Muscle of arm (tissue), 12 donors: ENCODE results near the gene PAN3. TPM values are rescaled to one million over a fixed set of nuclear protein-coding genes. Genes with fewer than 3 reads are reported as not detected.
A peak's percentile ranks its signal among the peaks of the same experiment; 100 is the strongest.

Experiments
- DNase-seq: peaks from one replicate; pipeline ENCODE4 v3.0.0-alpha.2; 2013
- polyA plus RNA-seq, 12 donors: library from polyadenylated mRNA; unstranded; fragments of 120-200 nt; gene quantifications; one replicate each; pipeline ENCODE4 v1.2.1, GENCODE V29; 2013; ENCODE audit not compliant: insufficient read length in 12 of 12

Gene PAN3
- polyA plus RNA-seq, 12 donors: 18.8 to 34.4 (median 25.1) TPM; not detected in 1

DNA sequence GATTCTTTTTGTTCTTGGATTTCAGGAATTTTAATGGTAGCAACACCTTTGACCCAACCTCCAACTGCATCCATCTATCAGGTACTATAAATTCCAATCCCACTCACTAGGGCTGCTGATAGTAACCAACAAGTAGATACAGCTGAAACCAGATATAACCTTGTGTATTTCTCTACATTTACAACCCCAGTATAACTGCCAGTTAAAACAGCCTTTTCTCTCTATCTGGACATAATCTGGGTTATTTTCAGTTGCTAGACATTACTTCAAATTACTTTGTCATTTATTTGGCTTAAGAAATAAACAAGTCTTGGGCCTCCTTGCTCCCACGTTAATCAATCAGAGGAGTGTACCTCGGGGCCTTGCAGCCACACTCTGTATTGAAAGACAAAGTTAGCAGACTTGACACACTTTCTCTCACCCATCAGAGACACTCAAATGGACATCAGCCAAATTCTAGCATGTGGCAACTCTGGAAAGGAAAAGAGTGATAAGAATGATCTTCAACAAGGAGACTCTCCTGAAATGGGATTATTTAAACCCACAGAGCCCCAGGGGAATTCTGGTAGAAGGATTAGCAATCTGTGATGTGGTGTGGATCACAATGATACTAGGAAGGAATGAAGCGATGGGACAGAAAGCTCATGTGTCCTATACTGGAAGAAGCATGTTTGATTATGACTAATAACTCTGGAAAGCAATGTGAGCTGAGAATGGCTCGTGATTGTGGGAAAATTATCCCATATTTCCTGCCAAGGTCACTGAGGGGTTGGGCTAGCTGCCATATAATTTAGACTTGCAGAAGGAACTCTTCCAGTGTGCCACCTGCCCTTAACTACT lies 199.0 kb downstream of the PAN3 start:
- DNase-seq: no peak

DNA sequence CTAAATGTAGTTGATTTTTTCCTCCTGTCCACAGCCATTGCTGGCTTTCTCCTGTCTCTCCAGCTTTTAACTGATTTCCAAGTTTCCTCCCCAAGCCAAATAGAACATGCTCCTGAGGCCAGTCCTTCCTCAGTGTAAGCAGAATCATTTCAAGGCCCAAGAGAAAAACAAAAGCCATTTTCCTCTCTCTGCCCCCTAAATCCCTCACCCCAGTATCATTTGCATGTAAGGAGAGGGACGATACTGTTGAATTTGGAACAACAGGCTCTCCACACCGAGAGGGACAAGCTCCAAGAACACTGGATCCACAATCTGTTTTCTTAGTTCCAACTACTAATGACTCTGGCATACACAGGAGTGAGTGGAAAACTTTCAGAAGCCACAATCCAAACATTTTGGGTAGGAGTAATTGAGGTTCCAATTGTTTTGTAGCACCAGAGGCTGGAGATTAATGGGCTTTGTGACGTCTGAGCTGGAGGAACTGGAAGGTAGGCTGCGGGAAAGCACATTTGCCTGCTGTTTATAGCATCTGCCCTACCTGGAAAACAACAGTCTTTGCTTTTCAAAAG lies 199.7 kb downstream of the PAN3 start:
- peak; percentile 62 for DNase-seq

DNA sequence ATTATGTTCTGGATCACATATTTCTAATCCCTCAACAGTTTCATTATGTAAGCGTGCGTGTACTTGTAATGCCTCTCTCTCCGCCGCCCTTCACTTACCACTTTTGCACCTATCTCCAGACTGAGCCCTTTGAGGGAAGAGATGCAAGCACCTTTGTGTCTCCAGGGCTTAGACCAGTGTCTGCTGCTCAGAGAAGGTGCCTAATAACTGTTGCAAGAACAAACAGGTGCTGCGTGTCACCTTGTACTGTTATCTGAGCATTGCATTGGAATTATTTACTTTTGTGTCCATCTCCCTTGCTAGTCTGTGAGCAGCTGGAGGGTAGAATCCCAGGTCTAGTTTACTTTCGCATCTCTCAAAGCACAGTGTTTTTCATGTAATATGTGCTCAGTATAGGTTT lies 200.4 kb downstream of the PAN3 start:
- DNase-seq: no peak

DNA sequence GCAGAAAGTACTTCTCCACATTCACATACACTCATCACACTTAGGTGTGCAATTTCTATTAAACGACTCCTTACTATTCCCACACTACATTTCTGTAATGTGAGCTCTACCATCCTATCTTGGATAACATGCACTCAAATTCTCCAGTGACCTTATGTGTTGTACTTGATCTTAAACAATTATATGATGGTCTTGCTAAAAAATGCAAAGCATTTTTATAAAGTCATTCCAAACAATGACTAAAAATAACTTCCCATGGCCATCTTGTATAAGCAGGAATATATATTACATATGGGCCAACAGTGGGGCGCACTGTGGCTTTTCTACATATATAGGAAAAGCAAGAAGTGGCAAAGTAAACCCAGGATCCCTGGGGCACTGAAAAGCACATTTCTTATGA lies 201.1 kb downstream of the PAN3 start:
- no peak for DNase-seq

DNA sequence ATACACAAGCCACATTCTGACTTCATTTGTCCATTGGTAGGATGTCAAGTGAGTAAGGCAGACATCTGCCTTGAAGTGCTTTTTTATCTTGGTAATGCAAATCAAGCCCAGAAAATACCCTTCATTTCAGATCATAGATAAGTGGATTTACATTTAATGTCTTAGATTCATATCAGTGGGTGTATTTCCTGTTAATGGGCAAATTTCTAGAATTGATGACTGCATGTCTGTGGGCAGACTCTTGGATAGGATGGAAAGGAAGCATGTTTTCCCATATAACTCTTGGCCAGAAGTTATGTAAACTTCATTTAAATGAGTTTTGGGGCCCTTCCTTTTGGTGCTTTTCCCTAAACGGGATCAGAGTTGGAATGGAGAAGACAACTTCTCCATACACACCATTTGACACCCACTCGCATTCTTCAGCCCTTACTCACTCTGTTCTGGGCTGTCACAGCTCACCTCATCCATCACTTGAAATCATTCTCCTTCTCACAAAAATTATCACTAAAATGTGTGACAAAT lies 202.0 kb downstream of the PAN3 start:
- DNase-seq: no peak

DNA sequence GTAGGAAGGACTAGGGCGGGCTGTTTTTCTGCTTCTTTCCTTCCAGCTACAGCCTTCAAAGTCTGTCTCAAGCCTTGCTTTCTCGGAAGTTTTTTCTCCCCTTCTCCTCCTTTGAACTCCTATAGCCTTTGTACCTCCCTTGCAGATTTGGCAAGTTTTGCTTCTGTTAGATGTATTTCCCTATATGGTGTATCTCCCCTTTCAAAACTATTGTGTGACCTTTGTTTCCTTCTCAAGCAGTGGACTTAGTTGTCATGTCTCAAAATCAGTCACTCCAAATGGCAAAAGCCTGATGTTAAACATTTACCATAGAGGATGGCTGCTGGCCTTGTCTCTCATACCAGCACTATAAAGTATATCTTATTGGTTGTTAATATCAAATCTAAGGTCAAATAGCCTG lies 203.9 kb downstream of the PAN3 start:
- no peak for DNase-seq

DNA sequence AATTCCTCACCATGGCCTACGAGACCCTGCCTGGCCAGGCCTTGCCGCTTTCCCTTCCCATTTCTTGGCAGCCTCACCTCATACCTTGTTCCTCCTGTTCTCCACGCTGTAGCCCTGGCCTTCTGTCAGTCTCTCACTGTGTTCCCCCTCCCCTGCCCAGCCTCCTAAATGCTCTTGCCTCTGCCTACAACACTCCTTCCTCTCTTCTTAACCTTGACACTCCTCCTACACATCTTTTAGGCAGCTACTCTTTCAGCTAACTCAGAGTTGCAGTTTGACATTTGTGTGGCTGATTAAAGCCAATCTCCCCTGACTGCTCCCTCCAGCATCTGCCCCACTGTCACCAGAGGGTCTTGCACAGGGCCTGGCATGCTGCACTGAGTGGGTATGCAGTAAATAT lies 205.8 kb downstream of the PAN3 start:
- no peak for DNase-seq

Other genes starting within 250 kb of the PAN3 start
- gene PDX1, start 218.5 kb upstream of the PAN3 start, polyA plus RNA-seq: not detected
- gene CDX2, start 169.2 kb upstream of the PAN3 start, polyA plus RNA-seq: 10 to 100 TPM in 1 of 12 donors, not detected in 11; 15.9 TPM
- not detected for gene URAD, start 149.9 kb upstream of the PAN3 start, polyA plus RNA-seq
- gene FLT3, start 38.0 kb upstream of the PAN3 start, polyA plus RNA-seq: 1 to 10 TPM in 1 of 12 donors, under 1 TPM in 9, not detected in 2; 0.05 to 1.0 (median 0.23) TPM